Transverse colon (tissue), 4 donors: ENCODE measurements around the gene CAPN15. TPM values are rescaled to one million over a fixed set of nuclear protein-coding genes. Genes with fewer than 3 reads are reported as not detected.
"Not testable (repeated sequence)": the region's sequence is repeated elsewhere in the genome, so short reads cannot be mapped to it uniquely, and the experiment has no call there.

Experiments used
- DNase-seq: peaks from one replicate; pipeline ENCODE4 v3.0.0-alpha.2; 2019
- H3K27ac ChIP-seq, 4 donors: fragments of 200-600 bp; sonication (generic); 2 replicates each; pipeline ENCODE4 v1.5.1; 2016 to 2018; ENCODE audit warnings: inconsistent platforms in 4 of 4
- H3K27me3 ChIP-seq: fragments of 200-600 bp; sonication (generic); 2 replicates; pipeline ENCODE4 v1.5.1; 2017; ENCODE audit warnings: inconsistent platforms
- H3K36me3 ChIP-seq, 4 donors: fragments of 200-600 bp; sonication (generic); 2 replicates each; pipeline ENCODE4 v1.5.1; 2017 to 2019; ENCODE audit warnings: inconsistent platforms in 4 of 4
- H3K4me1 ChIP-seq, 4 donors: fragments of 200-600 bp; sonication (generic); 2 replicates each; pipeline ENCODE4 v1.5.1; 2017 to 2020; ENCODE audit warnings: inconsistent platforms in 4 of 4
- H3K4me3 ChIP-seq, 4 donors: fragments of 200-600 bp; sonication (generic); 1 replicate in 1 of 4; 2 replicates in 3 of 4; pipeline versions ENCODE4 v1.5.1 to v1.6.1; 2017 to 2019; ENCODE audit warnings: inconsistent platforms in 4 of 4
- H3K9me3 ChIP-seq, 2 donors: fragments of 200-600 bp; sonication (generic); 2 replicates each; pipeline ENCODE4 v1.5.1; 2017 to 2019; ENCODE audit warnings: inconsistent platforms in 2 of 2
- EP300 ChIP-seq: sonication (generic); formaldehyde crosslinking; IDR thresholded peaks from one replicate; pipeline ENCODE4 v1.6.1; 2017; ENCODE audit warnings: antibody characterized with exemption, low read depth
- POLR2A ChIP-seq: fragments of 450-650 bp; IDR thresholded peaks from one replicate; pipeline ENCODE4 v1.6.1; 2016; ENCODE audit warnings: antibody characterized with exemption, mild to moderate bottlenecking, moderate library complexity
- POLR2AphosphoS5 ChIP-seq, 3 donors: sonication (generic); formaldehyde crosslinking; IDR thresholded peaks; one replicate each; pipeline ENCODE4 v1.6.1; 2016; ENCODE audit warnings: antibody characterized with exemption in 3 of 3
- WGBS, 2 donors: methylation state at CpG; one replicate each; pipeline ENCODE4 v1.1.5; 2018; ENCODE audit warnings: low coverage in 1 of 2; 5-methylcytosine and 5-hydroxymethylcytosine counted together
- in situ Hi-C, 4 donors: fragments of 200-750 bp; cut with MboI; loops; one replicate each; pipeline versions ENCODE4 v1.15.0 to v1.15.1; 2017; ENCODE audit warnings: low sequenced_read_pairs in 3 of 4, low pct_ligation_motif_present in 1 of 4, low pct_unique_long_range_greater_than_20kb in 1 of 4
- intact Hi-C: fragments of 100-400 bp; cut with DNase I; formaldehyde crosslinking; loops from one replicate; pipeline ENCODE4 v1.15.1; 2023; ENCODE audit warnings: low total_unique reads
- total RNA-seq, 4 donors: library from RNA; depleted of rRNA; stranded (reverse); fragments of >200 nt; gene quantifications; one replicate each; pipeline ENCODE4 v1.1.0, GENCODE V29; 2016
- TF ChIP-seq, protein P1 (sequence below), 5 experiments: fragments of 200-600 bp in 3 of 5; fragments of 450-650 bp in 2 of 5; sonication (generic) in 3 of 5; IDR thresholded peaks; 1 replicate in 2 of 5; 2 replicates in 3 of 5; pipeline ENCODE4 v1.5.1; 2016 to 2017; ENCODE audit warnings: antibody characterized with exemption in 5 of 5, inconsistent platforms in 3 of 5, mild to moderate bottlenecking in 2 of 5, moderate library complexity in 1 of 5

Gene CAPN15
- total RNA-seq, 4 donors from 2014 or later: 108 to 388 (median 175) TPM

- no peak overlapping the region for H3K4me3 ChIP-seq
Observed at GRCh38 chr16:595094-595528, 67.6 kb downstream of the CAPN15 start.

GRCh38 chr16:595942-596735, 68.6 kb downstream of the CAPN15 start:
- no peak for DNase-seq
- Histone ChIP-seq H3K27me3 (no peaks in the 10 kb centered on the region), H3K4me3 (no peak overlapping the region), H3K36me3 (no peaks in the 10 kb centered on the region), H3K4me1 (peaks cover 15 to 41% (median 36%) of the 10 kb centered on the region in 4 donors), H3K9me3 (no peaks in the 10 kb centered on the region), H3K27ac (no peak overlapping the region)
- TF ChIP-seq POLR2A (no peak), EP300 (no peak), POLR2AphosphoS5 (IDR thresholded peaks at IDR 0.05) (no peak)
- TF ChIP-seq, protein P1, sequence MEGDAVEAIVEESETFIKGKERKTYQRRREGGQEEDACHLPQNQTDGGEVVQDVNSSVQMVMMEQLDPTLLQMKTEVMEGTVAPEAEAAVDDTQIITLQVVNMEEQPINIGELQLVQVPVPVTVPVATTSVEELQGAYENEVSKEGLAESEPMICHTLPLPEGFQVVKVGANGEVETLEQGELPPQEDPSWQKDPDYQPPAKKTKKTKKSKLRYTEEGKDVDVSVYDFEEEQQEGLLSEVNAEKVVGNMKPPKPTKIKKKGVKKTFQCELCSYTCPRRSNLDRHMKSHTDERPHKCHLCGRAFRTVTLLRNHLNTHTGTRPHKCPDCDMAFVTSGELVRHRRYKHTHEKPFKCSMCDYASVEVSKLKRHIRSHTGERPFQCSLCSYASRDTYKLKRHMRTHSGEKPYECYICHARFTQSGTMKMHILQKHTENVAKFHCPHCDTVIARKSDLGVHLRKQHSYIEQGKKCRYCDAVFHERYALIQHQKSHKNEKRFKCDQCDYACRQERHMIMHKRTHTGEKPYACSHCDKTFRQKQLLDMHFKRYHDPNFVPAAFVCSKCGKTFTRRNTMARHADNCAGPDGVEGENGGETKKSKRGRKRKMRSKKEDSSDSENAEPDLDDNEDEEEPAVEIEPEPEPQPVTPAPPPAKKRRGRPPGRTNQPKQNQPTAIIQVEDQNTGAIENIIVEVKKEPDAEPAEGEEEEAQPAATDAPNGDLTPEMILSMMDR (IDR thresholded peaks at IDR 0.05): no peak
- intact Hi-C loops (loop anchor here (2.0 kb wide), 1 partner anchor 35 kb away; the partner anchor contains the start of gene WFIKKN1), in situ Hi-C loops (no loop called here)
- 87 to 93% methylated on average over 3 to 34 of the region's 34 CpGs for WGBS, 2 donors

More at GRCh38 chr16:595094-595528, 67.6 kb downstream of the CAPN15 start:
- in situ Hi-C loops: no loop called here
- no peak for TF ChIP-seq POLR2A
- TF ChIP-seq, protein P1 (IDR thresholded peaks at IDR 0.05): no peak
- TF ChIP-seq POLR2AphosphoS5 (IDR thresholded peaks at IDR 0.05): no peak
- no peak for TF ChIP-seq EP300
- Histone ChIP-seq H3K36me3 (no peaks in the 10 kb centered on the region), H3K27ac (peak overlapping the region in 2 of 4 donors; percentile 92 to 93), H3K27me3 (no peaks in the 10 kb centered on the region), H3K4me1 (peaks cover 19 to 48% (median 41%) of the 10 kb centered on the region in 4 donors), H3K9me3 (no peaks in the 10 kb centered on the region)
- intact Hi-C loops: loop anchor here (2.0 kb wide), 1 partner anchor 36 kb away; the partner anchor contains the start of gene WFIKKN1
- no peak for DNase-seq
- WGBS, 2 donors: 88% methylated on average over 18 of the region's 18 CpGs; no CpG with 5 or more reads in 1 of the 2 donors

- Histone ChIP-seq H3K4me3 (no peak overlapping the region), H3K27me3 (no peaks in the 10 kb centered on the region), H3K4me1 (peaks cover 13 to 36% (median 32%) of the 10 kb centered on the region in 4 donors), H3K27ac (no peak overlapping the region), H3K9me3 (no peaks in the 10 kb centered on the region), H3K36me3 (no peaks in the 10 kb centered on the region)
- TF ChIP-seq, protein P1 (IDR thresholded peaks at IDR 0.05): no peak
- TF ChIP-seq POLR2AphosphoS5 (IDR thresholded peaks at IDR 0.05) (no peak), EP300 (no peak), POLR2A (no peak)
- DNase-seq: no peak
- WGBS, 2 donors: 92% methylated on average over 12 of the region's 12 CpGs; no CpG with 5 or more reads in 1 of the 2 donors
- in situ Hi-C loops: no loop called here
- intact Hi-C loops: no loop called here
Observed at GRCh38 chr16:596736-597060, 69.2 kb downstream of the CAPN15 start.

DNA sequence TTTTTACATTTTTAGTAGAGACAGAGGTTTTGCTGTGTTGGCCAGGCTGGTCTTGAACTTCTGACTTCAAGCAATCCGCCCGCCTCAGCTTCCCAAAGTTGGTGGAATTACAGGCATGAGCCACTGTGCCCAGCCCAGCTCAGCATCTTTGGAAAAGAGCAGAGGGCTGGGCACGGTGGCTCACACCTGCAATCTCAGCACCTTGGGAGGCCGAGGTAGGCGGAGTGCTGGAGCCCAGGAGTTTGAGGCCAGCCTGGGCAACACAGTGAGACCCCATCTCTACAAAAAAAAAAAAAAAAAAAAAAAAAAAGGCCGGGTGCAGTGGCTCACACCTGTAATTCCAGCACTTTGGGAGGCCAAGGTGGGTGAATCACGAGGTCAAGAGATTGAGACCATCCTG, 70.1 kb downstream of the CAPN15 start:
- 98 to 100% methylated on average over 4 to 7 of the region's 7 CpGs for WGBS, 2 donors
- DNase-seq, H3K27ac ChIP-seq, H3K4me3 ChIP-seq, H3K27me3 ChIP-seq, H3K9me3 ChIP-seq, H3K36me3 ChIP-seq, in situ Hi-C loops, intact Hi-C loops: not testable (repeated sequence)
- H3K4me1 ChIP-seq: peaks cover 3 to 26% (median 22%) of the 10 kb centered on the region in 4 donors
